HG02588 (cell line): ENCODE data around the gene CNIH3.

Experiments
- ATAC-seq: cut with Tn5 transposase; IDR thresholded peaks from one replicate; pipeline ENCODE4 v1.9.1; 2021; ENCODE audit warnings: mild to moderate bottlenecking, moderate library complexity; ENCODE audit not compliant: unreplicated experiment

CNIH3 gene

GRCh38 chr1:224640587-224640986 is 24.5 kb downstream of the CNIH3 start:
- no peak for ATAC-seq

- ATAC-seq = no peak
Observed at GRCh38 chr1:224641030-224641429, 24.9 kb downstream of the CNIH3 start.

GRCh38 chr1:224643653-224644052 is 27.5 kb downstream of the CNIH3 start:
- no peak for ATAC-seq

- peak; percentile 67 for ATAC-seq
Observed at GRCh38 chr1:224644553-224645154, 28.5 kb downstream of the CNIH3 start.

GRCh38 chr1:224647449-224647848 is 31.3 kb downstream of the CNIH3 start:
- ATAC-seq = no peak

- no peak for ATAC-seq
Observed at GRCh38 chr1:224650290-224650689, 34.2 kb downstream of the CNIH3 start.

- ATAC-seq = no peak
Observed at GRCh38 chr1:224651188-224651587, 35.1 kb downstream of the CNIH3 start.

- ATAC-seq = no peak
Observed at GRCh38 chr1:224656392-224656791, 40.3 kb downstream of the CNIH3 start.

GRCh38 chr1:224660074-224660473 is 44.0 kb downstream of the CNIH3 start:
- no peak for ATAC-seq

GRCh38 chr1:224662870-224663269 is 46.8 kb downstream of the CNIH3 start:
- no peak for ATAC-seq

GRCh38 chr1:224665016-224665415 is 48.9 kb downstream of the CNIH3 start:
- ATAC-seq = no peak

- no peak for ATAC-seq
Observed at GRCh38 chr1:224666078-224666477, 50.0 kb downstream of the CNIH3 start.

- ATAC-seq = no peak
Observed at GRCh38 chr1:224666913-224667312, 50.8 kb downstream of the CNIH3 start.

GRCh38 chr1:224668984-224669383 is 52.9 kb downstream of the CNIH3 start:
- ATAC-seq = no peak

- no peak for ATAC-seq
Observed at GRCh38 chr1:224669403-224669802, 53.3 kb downstream of the CNIH3 start.

- ATAC-seq = no peak
Observed at GRCh38 chr1:224670506-224670905, 54.4 kb downstream of the CNIH3 start.

- ATAC-seq = no peak
Observed at GRCh38 chr1:224671076-224671475, 55.0 kb downstream of the CNIH3 start.

- ATAC-seq = no peak
Observed at GRCh38 chr1:224673141-224673540, 57.0 kb downstream of the CNIH3 start.

GRCh38 chr1:224675590-224675989 is 59.5 kb downstream of the CNIH3 start:
- no peak for ATAC-seq

- ATAC-seq = no peak
Observed at GRCh38 chr1:224676551-224676950, 60.4 kb downstream of the CNIH3 start.

GRCh38 chr1:224678168-224678567 is 62.1 kb downstream of the CNIH3 start:
- ATAC-seq = no peak

GRCh38 chr1:224679606-224680005 is 63.5 kb downstream of the CNIH3 start:
- no peak for ATAC-seq

- ATAC-seq = no peak
Observed at GRCh38 chr1:224681816-224682215, 65.7 kb downstream of the CNIH3 start.
